ENCODE data around the gene LTA.
"Not testable (repeated sequence)": the region's sequence is repeated elsewhere in the genome, so short reads cannot be mapped to it uniquely, and the experiment has no call there.

Gene LTA

DNA sequence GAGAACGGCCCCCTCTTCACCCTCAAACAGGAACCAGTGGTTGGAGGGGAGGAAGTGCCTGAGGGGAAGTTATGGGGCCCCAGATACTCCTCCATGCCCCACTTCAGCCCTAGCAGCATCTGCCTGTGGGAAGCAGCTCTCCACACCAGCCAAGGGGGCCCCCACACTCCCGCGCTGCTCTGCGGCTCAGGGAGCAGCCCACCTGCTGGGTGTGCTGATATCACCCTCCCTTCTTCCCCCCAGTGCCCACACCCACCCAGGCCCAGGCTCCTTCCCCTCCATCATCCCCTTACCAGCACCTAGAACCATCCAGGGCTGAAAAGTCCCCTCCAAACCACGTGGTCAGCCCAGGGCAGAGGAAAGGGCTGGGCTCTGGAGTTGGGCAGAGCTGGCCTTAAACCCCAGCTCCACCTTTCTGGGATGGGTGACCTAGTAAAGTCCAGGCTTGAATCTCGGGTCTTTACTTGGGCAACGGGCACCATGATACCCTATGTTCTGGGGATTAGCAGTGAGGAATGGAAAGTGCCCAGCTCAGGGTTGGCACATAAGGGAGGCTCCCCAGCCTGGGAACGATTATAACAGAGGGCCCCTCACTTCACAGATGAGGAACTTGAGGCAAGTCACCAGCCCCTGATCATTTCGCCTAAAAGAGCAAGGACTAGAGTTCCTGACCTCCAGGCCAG is 14.7 kb downstream of the LTA start:
- no peak for DNase-seq (ENCODE audit: low read depth in 3 of 3)

DNA sequence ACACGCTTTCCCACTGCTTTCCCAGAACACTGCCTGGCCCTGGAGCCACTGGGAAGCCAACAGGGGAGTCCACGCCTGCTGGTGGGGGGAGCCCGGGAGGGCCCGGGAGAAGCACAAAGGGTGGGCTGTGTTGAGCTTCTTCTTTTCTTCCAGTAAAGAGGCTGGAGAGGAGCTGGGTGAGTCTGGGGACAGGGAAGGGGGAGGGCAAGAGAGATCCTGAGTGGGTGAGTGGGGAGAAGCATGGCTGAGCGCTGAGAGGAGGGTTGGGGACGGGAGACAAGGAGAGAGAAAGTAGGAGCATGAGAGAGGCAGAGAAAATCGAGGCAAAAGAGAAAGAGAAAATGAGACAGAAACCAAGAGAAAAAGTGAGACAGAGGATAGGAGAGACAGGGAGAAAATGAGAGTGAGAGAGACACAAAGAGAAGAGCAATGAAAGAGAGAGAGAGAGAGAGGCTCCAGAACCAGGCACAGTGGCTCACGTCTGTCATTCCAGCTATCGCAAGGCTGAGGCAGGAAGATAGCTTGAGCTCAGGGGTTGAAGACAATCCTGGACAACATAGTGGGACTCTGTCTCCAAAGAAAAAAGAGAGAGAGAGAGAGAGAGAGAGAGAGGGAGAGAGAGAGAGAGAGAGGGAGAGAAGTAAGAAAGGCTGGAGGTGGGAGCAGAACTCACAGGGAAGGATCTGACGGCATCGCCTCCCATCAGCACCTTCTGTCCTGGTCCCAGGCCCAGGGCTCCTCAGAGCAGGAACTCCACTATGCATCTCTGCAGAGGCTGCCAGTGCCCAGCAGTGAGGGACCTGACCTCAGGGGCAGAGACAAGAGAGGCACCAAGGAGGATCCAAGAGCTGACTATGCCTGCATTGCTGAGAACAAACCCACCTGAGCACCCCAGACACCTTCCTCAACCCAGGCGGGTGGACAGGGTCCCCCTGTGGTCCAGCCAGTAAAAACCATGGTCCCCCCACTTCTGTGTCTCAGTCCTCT is 16.0 kb downstream of the LTA start:
- DNase-seq (ENCODE audit: low read depth in 3 of 3), result no peak

DNA sequence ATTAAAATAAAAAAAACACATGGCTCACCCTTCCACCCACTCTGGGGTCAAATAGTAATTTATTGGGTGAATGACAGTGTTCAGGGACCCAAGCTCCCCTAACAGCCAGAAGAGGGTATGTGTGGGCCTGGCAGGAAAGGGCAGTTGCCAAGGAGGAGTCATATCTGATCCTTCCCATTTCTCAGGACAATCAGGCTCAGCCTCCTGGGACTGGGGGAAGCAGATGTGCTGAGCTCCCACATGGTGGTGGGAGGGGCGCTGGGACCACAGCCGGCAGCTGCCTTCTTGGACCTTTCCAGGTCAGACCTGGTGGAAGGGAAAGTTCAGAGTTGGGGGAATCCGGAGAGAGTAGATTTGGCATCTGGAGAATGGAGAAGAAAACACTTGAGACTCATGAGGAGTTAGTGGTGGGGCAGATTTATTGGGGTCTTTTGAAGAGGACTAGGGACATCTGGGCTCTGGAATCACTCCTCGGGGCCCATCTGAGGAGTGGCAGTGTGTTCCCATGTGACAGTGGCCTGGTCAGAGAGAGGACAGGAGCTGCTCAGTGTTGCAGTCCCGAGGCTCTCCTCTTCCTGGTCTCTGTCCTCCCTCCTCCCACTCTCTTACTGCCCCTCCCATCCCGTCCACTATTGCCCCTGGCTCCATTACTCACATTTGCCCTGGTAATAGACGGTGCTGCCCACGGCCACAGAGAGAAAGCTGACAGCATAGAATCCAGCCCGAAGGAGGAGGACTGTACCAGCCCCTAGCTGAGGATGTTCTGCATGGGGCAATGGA is 17.0 kb downstream of the LTA start:
- DNase-seq (ENCODE audit: low read depth in 3 of 3), result no peak

DNA sequence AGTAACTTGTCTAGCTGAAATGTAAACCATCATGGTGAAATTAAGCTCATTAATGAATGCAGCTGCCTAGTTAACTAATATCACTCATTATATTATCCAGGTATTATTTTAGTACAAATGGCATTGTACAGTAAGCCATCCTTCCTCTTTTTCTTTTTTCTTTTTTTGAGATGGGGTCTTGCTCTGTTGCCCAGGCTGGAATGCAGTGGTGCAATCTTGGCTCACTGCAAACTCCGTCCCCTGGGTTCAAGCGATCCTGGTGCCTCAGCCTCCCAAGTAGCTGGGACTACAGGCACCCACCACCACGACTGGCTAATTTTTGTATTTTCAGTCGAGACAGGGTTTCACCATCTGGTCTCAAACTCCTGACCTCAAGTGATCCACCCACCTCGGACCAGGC is 18.6 kb downstream of the LTA start:
- not testable (repeated sequence) for DNase-seq (ENCODE audit: low read depth in 3 of 3)

- DNase-seq (ENCODE audit: low read depth in 3 of 3), result no peak
Observed at GRCh38 chr6:31592396-31592771, 20.3 kb downstream of the LTA start.

GRCh38 chr6:31597006-31597405 is 24.9 kb downstream of the LTA start:
- DNase-seq (ENCODE audit: low read depth in 3 of 3), result no peak

- DNase-seq (ENCODE audit: low read depth in 3 of 3), result no peak
Observed at GRCh38 chr6:31607317-31607716, 35.2 kb downstream of the LTA start.

DNA sequence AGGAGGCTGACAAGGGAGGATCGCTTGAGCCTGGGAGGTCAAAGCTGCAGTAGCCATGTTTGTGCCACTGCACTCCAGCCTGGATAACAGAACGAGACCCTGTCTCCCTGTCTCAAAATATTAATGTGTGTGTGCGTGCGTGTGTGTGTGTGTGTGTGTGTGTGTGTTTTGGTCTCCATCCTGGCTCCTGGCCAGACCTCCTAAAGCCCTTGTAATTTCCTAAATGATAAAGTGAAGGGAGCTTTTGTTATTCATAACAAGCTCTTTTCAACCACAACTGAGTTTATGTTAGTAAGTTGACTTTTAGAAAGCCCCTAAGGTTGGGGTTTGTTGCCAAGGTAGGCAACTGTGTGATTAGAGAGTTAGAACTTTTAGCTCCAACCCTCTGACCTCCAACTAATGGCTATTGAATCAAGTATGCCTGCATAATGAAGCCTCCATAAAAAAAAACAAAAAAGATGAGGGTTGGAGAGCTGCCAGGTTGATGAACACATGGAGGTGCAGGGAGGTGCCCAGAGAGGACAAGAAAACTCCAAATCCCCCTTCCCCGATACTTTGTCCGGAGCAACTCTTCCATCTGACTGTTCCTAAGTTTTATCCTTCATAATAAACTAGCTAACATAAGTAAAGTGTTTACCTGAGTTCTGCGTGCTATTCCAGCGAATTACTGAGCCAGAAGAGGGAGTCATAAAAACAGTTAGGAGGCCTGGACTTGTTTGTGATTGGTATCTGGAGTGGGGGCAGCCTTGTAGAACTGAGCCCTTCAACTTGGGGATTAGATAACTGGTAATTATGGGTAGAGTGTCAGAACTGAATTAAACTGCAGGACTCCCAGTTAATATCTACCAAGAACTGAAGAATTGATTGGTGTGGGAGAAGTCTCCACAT is 37.7 kb downstream of the LTA start:
- no peak for DNase-seq (ENCODE audit: low read depth in 3 of 3)

DNA sequence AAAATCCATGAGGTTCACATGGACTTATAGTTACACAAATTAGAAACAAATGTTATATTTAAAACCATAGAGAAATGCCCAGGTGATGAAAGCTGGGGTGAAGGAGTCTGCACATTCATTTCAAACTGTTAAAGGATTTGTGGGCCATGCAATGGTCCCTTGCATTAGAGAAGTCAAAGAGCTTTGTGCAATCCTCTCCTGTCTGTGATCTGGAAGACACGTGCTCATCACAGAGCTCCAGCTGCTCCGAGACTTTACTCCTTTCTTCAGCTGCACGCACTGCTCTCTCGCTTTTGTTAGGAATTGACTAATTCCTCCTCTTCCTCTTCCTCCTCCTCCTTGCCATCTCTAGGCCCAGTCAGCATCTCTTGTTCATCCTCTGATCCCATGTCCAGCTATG is 38.9 kb downstream of the LTA start:
- no peak for DNase-seq (ENCODE audit: low read depth in 3 of 3)

GRCh38 chr6:31614075-31614619 is 42.1 kb downstream of the LTA start:
- DNase-seq (ENCODE audit: low read depth in 3 of 3), result no peak

DNA sequence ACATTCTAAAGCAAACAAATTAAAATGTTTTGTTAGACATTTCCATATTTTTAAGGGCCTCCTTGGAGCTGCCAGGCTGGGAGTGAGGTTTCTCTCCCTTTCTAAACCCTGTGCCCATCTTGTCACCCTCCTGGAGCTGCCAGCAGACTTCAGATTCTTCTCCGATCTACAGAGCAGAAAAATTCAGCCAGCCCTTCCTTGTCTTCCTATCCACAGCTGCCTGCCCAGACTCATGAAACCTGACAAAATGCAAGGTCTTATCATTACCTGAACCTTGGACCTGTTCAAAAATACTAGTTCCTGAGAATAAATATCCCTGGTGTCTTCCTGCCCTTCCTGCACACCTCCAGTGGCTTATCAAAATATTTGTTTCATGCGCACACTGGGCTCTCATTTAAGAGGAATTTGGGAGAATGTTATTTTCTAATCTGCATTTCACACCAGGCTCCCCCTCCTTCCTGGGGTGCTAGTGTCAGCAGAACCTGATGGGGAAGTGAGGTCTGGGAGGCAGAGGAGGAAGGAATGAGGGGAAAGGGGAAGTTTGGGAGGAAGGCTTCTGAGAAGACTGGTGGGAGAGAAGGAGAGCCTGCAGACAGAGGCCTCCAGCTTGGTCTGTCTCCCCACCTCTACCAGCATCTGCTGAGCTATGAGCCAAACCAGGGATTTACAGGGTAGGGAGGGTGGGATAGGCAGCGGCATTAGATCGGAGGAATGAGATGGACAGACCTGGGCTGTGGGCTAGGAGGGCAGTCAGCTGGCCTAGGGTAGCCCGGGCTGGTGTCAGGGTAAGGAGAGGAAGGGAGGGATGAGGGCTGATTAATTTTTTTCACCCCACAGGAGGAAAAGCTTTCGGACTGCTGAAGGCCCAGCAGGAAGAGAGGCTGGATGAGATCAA is 42.8 kb downstream of the LTA start, which contains the start of gene AIF1:
TSS of gene AIF1 (plus strand) at position 551 of the 895 bp plus-strand sequence. CDS start at position 647, 96 bp downstream.
- DNase-seq (ENCODE audit: low read depth in 3 of 3), result no peak

DNA sequence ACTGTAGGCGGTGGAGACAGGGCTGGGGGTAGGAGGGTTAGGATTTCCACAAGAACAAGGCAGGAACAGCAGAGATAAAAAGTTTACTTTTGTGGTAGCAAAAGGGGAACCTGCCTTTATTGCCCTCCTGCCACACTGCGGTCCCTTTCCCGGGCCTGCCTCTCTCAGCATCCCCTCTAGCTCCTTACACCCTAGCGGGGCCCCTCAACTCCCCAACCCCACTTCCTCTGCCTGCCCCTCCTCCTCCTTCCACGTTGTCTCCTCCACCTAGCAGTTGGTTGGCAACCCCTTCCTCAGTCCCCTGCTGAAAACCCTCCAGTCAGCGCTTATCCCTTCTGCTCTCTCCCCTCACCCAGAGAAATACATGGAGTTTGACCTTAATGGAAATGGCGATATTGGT is 43.7 kb downstream of the LTA start:
- DNase-seq (ENCODE audit: low read depth in 3 of 3), result peak in 1 of 3 experiments; percentile 29

DNA sequence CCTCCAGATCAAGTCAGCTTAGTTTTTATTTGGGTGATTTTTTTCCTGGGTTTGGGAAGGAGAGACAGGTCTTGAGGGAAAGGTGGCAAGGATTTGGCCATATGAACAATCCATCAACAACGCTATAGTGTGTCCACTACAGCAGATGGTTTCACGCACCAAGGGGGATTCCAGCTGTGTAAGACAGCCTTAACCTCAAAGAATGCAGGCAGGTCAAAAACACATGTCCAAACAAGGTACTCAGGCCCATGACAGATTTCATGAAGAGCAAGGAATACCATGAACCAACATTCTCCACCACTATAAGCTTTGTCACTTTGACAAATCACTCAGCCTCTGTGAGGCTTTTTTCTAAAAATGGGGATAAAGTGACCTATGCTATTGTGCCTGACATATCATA is 44.9 kb downstream of the LTA start:
- no peak for DNase-seq (ENCODE audit: low read depth in 3 of 3)

DNA sequence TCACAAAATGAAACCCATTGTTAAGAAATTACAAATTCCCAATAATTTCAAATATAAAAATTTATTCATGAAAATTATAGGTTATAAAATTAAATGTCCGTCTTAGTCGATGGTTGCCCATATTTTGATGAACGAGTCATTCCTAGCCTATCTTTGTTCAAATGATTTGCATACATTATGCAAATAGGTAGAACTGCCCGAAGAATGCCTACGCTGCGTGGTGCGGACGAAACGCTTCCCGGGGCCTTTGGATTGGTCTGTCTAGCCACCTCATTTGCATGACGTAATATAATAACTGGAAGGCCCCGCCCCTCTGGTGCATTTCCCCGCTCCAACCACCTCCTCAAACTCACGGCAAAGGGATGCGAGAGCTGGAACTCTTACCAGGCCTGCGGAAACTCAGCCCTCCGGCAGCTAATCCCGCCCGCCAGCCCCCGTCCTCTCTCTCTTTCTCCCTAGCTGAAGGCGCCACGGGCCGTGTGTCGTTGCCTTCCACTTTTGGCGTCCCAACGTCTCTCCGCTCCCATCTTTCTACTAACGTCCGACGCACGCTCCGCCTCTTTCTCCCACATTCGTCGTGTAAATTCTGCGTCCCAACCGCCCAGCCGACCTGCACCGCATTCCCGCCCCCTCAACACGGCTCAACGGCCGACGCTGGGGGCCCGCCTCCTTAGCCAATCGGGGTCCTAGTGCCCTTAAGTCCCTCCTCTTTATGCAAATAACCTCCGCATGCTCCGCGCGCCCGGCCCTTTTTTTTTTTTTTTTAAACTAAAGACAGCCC is 47.9 kb downstream of the LTA start:
- DNase-seq (ENCODE audit: low read depth in 3 of 3), result peak; percentile 94 to 97 (median 96)

- peak in 2 of 3 experiments; percentile 65 to 96 for DNase-seq (ENCODE audit: low read depth in 3 of 3)
Observed at GRCh38 chr6:31620586-31621319, 48.7 kb downstream of the LTA start, which contains the start of gene PRRC2A. PRRC2A (plus strand) TSS chr6:31620715; CDS start chr6:31622790, 2,075 bp downstream.

DNA sequence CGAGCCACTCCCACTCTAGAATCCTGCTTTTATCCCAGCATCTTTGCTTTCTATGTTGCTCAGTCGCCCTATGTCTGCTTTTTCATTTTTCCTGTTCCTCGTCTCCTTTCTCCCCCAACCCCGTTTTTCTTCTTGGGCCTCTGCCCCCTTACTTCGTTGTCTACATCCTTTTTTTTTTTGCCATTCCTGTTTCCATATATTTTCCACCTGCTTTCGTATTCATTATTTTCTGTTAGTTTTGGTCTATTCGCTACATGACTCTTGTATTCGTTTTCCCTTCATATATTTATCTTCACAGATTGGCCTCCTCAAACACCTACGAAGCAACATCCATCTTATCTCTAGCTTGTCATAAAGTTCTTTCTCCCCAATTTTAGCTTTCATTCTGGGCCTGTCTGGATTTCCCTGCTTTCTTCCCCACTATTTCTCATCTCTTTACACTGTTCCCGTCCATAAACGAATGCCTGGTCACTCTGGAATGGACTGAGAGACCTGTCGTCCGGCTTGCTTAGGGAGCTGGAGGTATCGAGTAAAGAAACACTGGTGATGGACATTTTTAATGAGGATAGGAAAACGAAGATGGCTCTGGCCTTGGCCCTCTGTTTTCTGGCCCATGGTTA is 49.3 kb downstream of the LTA start:
- no peak for DNase-seq (ENCODE audit: low read depth in 3 of 3)

GRCh38 chr6:31621991-31622390 is 49.9 kb downstream of the LTA start:
- no peak for DNase-seq (ENCODE audit: low read depth in 3 of 3)

DNA sequence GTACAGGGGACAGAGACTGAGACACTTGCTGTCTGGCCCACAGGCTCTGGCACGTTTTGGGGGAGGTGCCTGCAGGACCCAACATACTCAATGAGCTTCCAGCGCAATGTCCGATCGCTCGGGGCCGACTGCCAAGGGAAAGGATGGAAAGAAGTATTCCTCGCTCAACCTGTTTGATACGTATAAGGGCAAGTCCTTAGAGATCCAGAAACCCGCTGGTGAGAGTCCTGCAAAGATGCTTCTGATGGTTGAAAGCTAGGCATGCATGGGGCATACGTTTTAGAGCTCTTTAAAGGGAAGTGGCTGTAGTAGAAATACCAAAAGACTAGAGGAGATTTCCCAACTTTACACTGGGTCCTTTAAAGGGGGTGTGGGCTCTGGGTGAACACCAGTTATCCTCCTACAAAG is 50.6 kb downstream of the LTA start:
- DNase-seq (ENCODE audit: low read depth in 3 of 3), result no peak

All from stimulated activated CD4-positive, alpha-beta T cell treated with anti-CD3 and anti-CD28 coated beads, TNF-alpha, amount 100 ng/mL, for 24 hours (primary cell).